ENCODE data around the gene STON2.

- no peak for TF ChIP-seq HDAC2 (IDR thresholded peaks at IDR 0.05)
- TF ChIP-seq, protein P1, sequence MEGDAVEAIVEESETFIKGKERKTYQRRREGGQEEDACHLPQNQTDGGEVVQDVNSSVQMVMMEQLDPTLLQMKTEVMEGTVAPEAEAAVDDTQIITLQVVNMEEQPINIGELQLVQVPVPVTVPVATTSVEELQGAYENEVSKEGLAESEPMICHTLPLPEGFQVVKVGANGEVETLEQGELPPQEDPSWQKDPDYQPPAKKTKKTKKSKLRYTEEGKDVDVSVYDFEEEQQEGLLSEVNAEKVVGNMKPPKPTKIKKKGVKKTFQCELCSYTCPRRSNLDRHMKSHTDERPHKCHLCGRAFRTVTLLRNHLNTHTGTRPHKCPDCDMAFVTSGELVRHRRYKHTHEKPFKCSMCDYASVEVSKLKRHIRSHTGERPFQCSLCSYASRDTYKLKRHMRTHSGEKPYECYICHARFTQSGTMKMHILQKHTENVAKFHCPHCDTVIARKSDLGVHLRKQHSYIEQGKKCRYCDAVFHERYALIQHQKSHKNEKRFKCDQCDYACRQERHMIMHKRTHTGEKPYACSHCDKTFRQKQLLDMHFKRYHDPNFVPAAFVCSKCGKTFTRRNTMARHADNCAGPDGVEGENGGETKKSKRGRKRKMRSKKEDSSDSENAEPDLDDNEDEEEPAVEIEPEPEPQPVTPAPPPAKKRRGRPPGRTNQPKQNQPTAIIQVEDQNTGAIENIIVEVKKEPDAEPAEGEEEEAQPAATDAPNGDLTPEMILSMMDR (IDR thresholded peaks at IDR 0.05): no peak
- no peak for TF ChIP-seq RCOR1 (IDR thresholded peaks at IDR 0.05; ENCODE audit: low read depth, low read length)
- no peak for TF ChIP-seq RFX5 (IDR thresholded peaks at IDR 0.05)
- TF ChIP-seq EP300 (IDR thresholded peaks at IDR 0.05): no peak
These were observed 8.5 kb upstream of the STON2 start for GRCh38 chr14:81408595-81408994.

Measured in A549 (cell line).